Left cardiac atrium (tissue), 4 donors: ENCODE data around the gene IL18BP. TPM values are rescaled to one million over a fixed set of nuclear protein-coding genes. Genes with fewer than 3 reads are reported as not detected.

Source experiments
- ATAC-seq, 2 donors: fragments of 200-7000 bp; cut with Tn5 transposase; one replicate each; pipeline ENCODE4 v1.9.1; 2020; ENCODE audit warnings: mild to moderate bottlenecking in 2 of 2, moderate library complexity in 2 of 2
- DNase-seq: peaks from one replicate; pipeline ENCODE4 v3.0.0-alpha.2; 2020
- intact Hi-C, 2 donors: fragments of 100-400 bp; cut with DNase I; formaldehyde crosslinking; loops; one replicate each; pipeline versions ENCODE4 v1.14.1 to v1.15.1; 2022 to 2023
- long read RNA-seq: library from polyadenylated mRNA; unstranded; transcript quantifications from one replicate; pipeline ENCODE4 v2.0.0, GENCODE V29; 2021
- total RNA-seq, 2 donors: library from RNA; stranded (reverse); fragmentation: NEBNext Ultra II Directional; extraction: Animal tissue kit (Norgen Biotek cat#: 25700); gene quantifications; one replicate each; pipeline ENCODE4 v1.2.1, GENCODE V29; 2021
- donor health status: DM: no; HTN: yes; CAD: no.
- donor health status: DM: no; HTN: yes; CAD: no; lungs with severe emphysema.
- donor health status: DM: yes; HTN: yes; CAD: no.
- donor health status: Dilated cardiomyopathy.

The IL18BP gene
- 1 to 10 TPM; 4.4 to 7.3 TPM for total RNA-seq
- long read RNA-seq, result 0 reads

GRCh38 chr11:71998649-71999310 lies at the start of gene IL18BP:
IL18BP (plus strand) TSS chr11:71998909; CDS start chr11:71999985, 1,076 bp downstream.
- DNase-seq, result peak; percentile 60
- ATAC-seq, result peak in 1 of 2 donors; percentile 9
- intact Hi-C loops, result no loop called here

DNA sequence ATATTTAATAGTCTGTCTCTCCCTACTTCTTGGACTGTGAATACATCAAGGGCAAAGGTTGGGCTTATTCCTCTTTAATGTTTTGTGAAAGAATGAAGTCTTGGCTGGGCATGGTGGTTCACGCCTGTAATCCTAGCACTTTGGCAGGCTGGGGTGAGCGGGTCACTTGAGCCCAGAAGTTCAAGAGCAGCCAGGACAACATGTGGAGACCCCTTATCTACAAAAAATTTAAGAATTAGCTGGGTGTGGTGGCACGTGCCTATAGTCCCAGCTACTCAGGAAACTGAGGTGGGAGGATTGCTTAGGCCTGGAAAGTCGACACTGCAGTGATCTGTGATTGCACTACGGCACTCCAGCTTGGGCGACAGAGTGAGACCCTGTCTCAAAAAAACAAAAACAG lies 49.7 kb upstream of the IL18BP start:
- intact Hi-C loops, result no loop called here
- no peak for ATAC-seq
- DNase-seq, result no peak

GRCh38 chr11:71951741-71952310 lies 46.9 kb upstream of the IL18BP start:
- intact Hi-C loops, result no loop called here
- ATAC-seq (no peak), DNase-seq (no peak)

DNA sequence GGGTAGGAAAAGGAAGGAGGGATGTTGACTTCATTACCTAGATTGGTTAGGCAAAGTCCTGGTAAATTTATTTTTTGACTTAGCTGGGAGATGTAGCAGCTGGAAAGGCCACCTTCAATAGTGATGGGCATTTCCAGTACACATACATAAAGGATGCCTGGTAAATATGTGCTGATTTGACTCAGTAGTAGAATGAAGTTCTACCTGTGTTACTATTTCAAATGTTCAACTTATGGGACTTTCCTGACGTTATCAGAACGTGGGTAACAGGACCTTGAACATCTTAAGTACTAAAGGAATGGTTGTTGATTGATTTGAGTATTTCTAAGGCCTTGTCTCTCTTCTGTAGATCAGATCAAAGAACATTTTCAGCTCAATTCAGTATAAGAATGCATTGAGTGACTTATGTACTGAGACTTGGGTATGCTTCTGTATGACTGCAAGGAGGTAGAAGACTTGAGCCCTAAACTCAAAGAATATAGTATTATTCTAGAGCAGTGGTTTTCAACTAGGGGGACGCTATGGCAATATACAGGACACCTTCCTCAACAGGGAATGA lies 42.7 kb upstream of the IL18BP start:
- intact Hi-C loops, result no loop called here
- ATAC-seq (no peak), DNase-seq (no peak)

- peak in 1 of 2 donors; percentile 40 for ATAC-seq
- DNase-seq, result no peak
- intact Hi-C loops, result no loop called here
Measured at GRCh38 chr11:71962428-71963038, 36.2 kb upstream of the IL18BP start.

DNA sequence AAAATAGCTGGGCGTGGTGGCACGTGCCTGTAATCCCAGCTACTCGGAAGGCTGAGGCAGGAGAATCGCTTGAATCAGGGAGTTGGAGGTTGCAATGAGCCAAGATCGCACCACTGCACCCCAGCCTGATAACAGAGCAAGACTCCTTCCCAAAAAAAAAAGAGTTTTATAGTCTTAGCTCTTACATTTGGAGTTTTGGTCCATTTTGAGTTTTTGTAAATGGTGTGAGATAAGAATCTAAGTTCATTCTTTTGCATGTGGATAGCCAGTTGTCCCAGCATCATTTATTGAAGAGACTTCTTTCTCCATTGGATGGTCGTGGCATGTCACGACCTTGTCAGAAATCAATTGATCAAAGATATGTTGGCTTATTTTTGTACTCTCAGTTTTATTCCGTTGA lies 35.2 kb upstream of the IL18BP start:
- ATAC-seq (no peak), DNase-seq (no peak)
- intact Hi-C loops, result no loop called here

DNA sequence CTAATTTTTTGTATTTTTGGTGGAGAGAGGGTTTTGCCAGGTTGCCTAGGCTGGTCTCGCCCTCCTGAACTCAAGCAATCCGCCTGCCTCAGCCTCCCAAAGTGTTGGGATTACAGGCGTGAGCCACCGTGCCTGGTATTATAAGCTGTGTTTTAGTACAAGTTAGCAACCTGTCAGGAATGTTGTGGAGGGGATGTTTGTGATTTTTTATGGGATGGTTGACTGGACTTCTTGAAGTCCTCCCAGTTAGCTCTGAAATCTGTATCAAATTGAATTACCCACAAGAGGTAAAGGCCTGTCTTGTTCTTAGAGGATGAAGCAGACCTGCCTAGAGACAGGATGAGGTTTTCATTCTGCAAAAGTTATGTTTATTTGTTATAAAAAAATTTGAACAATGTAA lies 34.1 kb upstream of the IL18BP start:
- DNase-seq (no peak), ATAC-seq (no peak)
- intact Hi-C loops, result no loop called here

DNA sequence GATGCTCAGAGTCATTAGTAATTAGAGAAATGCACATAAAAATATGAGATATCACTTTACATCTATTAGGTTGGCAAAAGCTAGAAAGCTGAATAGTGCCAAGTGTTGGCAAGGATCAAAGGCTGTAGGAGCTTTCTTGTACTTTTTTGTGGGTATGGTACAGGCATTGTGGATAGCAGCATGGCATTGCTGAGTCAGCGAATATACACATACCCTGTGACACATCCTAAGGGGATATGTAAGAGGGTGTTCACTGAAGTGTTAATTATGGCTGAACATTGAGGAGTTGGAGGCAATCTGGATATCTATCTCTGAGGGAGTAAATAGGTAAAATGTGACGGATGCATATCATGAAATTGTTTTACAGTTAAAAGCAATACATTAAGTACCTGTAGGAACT lies 27.0 kb upstream of the IL18BP start:
- DNase-seq (no peak), ATAC-seq (no peak)
- intact Hi-C loops, result loop anchor here in 1 of 2 donors (10.0 kb wide), 1 partner anchor 173 kb away; no protein-coding TSS in a partner anchor

DNA sequence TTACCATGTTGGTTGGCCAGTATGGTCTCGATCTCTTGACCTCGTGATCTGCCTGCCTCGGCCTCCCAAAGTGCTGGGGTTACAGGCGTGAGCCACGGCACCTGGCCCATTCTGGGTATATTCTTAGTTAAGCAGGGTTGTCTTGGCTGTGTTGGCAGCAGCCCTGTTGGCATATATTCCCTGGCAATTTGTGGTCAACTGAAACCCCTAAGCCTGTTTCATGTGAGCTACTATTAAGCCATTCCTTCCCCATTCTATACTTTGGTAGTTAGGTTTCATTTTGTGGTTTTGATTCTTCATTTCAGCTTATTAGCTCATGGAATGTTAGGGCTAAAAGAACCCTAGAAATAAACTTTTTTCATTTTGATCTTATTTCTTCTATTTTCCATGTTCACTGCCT lies 22.2 kb upstream of the IL18BP start:
- intact Hi-C loops, result loop anchor here in 1 of 2 donors (10.0 kb wide), 1 partner anchor 168 kb away; no protein-coding TSS in a partner anchor
- no peak for DNase-seq
- no peak for ATAC-seq

GRCh38 chr11:71977090-71977489 lies 21.6 kb upstream of the IL18BP start:
- intact Hi-C loops, result loop anchor here in 1 of 2 donors (10.0 kb wide), 1 partner anchor 168 kb away; no protein-coding TSS in a partner anchor
- DNase-seq (no peak), ATAC-seq (no peak)

DNA sequence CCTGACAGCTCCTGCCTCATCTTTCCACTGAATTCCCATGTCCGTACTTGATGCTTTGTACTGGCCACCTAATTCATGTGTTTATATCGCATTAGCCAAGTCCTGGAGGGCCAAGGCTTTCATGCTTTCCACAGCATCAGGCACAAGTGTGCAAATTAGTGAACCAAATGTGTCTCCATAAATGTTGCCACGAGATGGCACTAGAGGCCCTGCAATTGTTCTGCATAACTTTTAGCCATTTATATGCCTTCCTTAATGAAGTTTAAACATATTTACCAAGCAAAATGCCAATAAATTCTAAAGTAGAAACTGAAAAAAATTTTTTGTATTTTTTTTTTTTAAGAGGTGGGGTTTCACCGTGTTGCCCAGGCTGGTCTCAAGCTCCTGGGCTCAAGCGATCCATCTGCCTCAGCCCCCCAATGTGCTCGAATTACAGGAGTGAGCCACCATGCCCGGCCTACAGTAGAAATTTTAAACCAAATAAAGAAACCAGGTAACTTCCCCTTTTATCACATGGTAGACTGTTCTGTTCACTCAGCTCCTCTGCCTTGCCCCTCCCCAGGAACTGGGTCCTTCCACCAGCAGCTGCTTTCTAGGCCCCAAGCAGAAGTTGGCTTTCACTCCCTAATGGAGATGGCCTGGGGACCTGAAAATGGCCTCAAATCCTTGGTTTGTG lies 20.8 kb upstream of the IL18BP start:
- intact Hi-C loops, result loop anchor here in 1 of 2 donors (10.0 kb wide), 1 partner anchor 167 kb away; no protein-coding TSS in a partner anchor
- ATAC-seq (peak; percentile 65 to 76), DNase-seq (no peak)

DNA sequence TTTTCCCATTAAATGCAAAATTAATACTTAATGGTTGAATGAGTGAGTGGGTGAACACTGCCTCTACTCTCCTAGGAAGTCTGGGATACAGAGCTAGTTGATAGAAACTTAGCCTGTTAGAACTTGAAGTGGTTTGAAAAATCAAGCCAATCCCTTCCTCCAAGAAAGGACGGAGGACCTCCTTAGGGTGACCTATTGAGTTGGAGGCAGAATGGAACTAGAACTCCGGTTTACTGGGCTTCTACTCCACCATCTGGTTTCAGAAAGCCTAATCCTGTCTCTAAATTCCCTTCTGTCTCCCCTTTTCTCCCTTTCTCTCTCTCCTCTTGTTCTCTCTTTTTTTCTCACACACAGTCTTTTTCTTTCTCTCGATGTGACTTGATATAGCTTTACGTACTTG lies 19.6 kb upstream of the IL18BP start:
- intact Hi-C loops, result loop anchor here in 1 of 2 donors (10.0 kb wide), 1 partner anchor 166 kb away; no protein-coding TSS in a partner anchor
- ATAC-seq (no peak), DNase-seq (no peak)

GRCh38 chr11:71979602-71980001 lies 19.1 kb upstream of the IL18BP start:
- ATAC-seq (no peak), DNase-seq (no peak)
- intact Hi-C loops, result loop anchor here in 1 of 2 donors (10.0 kb wide), 1 partner anchor 165 kb away; no protein-coding TSS in a partner anchor

- ATAC-seq (no peak), DNase-seq (no peak)
- intact Hi-C loops, result no loop called here
Measured at GRCh38 chr11:71986131-71986530, 12.6 kb upstream of the IL18BP start.

- ATAC-seq (no peak), DNase-seq (no peak)
- intact Hi-C loops, result no loop called here
Measured at GRCh38 chr11:71987521-71987920, 11.2 kb upstream of the IL18BP start.

DNA sequence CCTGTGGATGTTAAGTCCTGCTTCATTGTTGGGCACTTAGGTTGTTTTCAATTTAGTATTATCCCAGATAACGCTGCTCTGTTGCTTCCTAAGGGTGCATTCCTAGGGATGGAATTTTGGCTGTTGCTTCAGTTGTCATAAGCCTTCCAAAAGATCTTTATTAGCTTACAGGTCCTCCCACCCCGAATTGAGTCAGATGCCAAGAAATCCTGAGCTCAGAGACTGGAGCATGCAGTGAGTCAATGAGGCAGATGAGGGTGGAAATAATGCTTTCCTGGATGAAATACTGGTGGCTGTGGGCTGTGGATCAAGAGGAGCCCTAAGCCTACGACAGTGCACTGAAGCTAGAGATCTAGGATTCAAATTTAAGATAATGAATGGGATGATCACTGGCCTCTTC lies 10.7 kb upstream of the IL18BP start:
- DNase-seq, result no peak
- peak; percentile 73 to 88 for ATAC-seq
- intact Hi-C loops, result no loop called here

DNA sequence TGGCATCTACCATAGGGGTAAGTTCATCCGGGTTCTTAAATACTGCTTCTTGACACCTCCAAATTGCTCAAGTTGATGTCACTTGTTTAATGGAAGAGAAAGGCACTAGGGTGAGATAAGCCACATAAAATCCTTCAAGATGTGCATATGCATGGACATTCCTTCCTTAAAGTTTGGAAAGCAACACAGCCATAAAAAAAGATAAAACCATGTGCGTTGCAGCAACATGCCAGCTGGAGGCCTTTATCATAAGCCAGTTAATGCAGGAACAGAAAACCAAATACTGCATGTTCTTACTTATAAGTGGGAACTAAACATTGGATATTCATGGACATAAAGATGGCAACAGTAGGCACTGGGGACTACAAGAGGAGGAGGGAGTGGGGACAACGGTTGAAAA lies 8.0 kb upstream of the IL18BP start:
- ATAC-seq (no peak), DNase-seq (no peak)
- intact Hi-C loops, result no loop called here

GRCh38 chr11:71991494-71991893 lies 7.2 kb upstream of the IL18BP start:
- peak in 1 of 2 donors; percentile 14 for ATAC-seq
- no peak for DNase-seq
- intact Hi-C loops, result no loop called here

- intact Hi-C loops, result no loop called here
- DNase-seq, result no peak
- ATAC-seq, result no peak
Measured at GRCh38 chr11:71992136-71992730, 6.5 kb upstream of the IL18BP start.
